ENCODE measurements around the gene SLC9A3. TPM values are rescaled to one million over a fixed set of nuclear protein-coding genes. Genes with fewer than 3 reads are reported as not detected.

The SLC9A3 gene
- total and polyA plus RNA-seq, 2 of the 13 experiments (the other 11 are each of a cell fraction or from before 2014, with no cell fraction given): 1.5 to 1.8 TPM

DNA sequence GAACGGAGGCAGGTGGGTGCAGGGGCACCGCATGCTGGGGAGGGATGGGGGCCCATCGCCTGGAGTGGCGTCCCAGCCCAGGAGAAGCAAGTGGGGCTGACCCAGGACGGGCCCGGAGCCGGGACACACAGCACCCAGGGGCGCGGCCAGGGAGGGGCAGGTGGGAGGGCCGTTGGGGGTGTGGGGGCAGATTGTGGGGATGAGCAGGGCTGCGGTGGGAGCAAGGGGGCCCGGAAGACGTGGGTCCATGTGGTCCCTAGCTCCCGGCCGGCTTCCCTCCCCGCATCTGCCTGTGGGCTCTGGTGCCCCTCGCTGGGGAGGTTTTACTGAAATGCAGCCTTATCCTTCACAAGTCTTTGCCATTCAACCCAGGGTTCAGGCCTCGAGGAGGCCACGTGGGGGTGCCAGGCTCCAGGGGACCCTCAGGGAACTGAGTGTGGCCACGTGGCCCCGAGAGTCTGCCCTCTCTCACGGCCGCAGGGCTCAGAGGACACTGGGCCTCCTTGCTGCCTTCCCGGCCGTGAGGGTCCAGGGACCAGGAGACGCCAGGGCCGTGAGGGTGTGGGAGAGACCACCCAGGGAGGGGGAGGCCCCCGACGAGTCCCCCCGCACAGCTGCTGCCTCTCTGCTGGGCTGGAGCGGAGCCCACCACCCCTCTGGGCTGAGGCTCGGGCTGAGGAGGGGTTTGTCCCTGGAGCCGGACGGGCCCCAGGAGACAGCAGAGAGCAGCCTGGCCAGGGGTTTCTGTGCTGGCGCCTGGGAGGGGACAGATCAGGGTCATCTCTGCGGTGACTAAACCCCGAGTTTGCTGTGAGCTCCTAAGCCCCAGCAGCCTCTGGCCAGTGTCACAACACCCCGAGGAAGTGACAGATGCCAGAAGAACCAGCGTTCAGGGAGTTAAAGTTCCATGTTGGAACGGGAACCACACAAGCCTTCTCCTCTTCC, 35.2 kb downstream of the SLC9A3 start (continued):
- TF ChIP-seq, protein P1, sequence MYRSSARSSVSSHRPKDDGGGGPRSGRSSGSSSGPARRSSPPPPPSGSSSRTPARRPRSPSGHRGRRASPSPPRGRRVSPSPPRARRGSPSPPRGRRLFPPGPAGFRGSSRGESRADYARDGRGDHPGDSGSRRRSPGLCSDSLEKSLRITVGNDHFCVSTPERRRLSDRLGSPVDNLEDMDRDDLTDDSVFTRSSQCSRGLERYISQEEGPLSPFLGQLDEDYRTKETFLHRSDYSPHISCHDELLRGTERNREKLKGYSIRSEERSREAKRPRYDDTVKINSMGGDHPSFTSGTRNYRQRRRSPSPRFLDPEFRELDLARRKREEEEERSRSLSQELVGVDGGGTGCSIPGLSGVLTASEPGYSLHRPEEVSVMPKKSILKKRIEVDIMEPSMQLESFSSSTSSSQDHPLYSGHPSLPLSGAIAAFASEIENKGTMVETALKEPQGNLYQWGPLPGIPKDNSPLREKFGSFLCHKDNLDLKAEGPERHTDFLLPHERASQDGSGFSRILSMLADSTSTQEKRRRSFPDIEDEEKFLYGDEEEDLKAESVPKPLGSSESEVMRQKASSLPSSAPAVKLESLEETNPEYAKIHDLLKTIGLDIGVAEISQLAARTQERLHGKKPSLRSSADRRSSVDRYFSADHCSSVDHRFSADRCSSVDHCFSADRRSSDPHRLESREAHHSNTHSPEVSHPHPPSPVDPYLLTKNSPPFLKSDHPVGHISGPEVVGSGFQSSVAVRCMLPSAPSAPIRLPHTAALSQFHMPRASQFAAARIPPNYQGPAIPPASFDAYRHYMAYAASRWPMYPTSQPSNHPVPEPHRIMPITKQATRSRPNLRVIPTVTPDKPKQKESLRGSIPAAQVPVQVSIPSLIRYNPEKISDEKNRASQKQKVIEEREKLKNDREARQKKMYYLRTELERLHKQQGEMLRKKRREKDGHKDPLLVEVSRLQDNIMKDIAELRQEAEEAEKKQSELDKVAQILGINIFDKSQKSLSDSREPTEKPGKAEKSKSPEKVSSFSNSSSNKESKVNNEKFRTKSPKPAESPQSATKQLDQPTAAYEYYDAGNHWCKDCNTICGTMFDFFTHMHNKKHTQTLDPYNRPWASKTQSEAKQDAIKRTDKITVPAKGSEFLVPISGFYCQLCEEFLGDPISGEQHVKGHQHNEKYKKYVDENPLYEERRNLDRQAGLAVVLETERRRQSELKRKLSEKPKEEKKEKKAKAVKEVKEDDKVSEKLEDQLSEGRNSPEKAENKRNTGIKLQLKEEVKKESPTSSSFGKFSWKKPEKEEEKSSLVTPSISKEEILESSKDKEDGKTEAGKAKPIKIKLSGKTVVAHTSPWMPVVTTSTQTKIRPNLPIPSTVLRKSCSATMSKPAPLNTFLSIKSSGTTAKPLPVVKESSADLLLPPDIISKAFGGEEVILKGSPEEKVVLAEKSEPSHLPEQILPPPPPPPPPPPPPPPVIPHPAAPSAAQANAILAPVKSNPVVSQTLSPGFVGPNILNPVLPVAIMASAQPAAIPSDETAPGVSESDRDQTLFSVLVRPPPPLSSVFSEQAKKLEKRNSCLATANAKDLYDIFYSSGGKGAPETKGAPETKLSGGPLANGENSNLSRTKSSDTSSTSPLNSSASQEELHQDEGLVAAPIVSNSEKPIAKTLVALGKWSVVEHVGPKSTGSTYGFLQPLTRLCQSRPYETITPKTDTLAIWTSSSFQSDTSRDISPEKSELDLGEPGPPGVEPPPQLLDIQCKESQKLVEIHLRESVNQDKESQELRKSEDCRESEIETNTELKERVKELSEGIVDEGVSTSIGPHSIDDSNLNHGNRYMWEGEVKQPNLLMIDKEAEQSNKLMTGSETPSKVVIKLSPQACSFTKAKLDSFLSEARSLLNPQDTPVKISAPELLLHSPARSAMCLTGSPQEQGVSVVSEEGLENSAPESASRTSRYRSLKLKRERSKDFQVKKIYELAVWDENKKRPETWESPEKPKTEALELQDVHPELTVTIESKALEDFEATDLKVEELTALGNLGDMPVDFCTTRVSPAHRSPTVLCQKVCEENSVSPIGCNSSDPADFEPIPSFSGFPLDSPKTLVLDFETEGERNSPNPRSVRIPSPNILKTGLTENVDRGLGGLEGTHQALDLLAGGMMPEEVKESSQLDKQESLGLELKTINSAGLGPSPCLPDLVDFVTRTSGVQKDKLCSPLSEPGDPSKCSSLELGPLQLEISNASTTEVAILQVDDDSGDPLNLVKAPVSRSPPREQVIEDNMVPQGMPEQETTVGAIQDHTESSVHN (CRISPR knock-in tag; IDR thresholded peaks at IDR 0.05): no peak
- no peak for TF ChIP-seq AGO2 (optimal IDR thresholded peaks at IDR 0.05; ENCODE audit: low read depth, low read length)
- TF ChIP-seq ZNF335 (CRISPR knock-in tag; IDR thresholded peaks at IDR 0.05): no peak
- TF ChIP-seq, protein P2, sequence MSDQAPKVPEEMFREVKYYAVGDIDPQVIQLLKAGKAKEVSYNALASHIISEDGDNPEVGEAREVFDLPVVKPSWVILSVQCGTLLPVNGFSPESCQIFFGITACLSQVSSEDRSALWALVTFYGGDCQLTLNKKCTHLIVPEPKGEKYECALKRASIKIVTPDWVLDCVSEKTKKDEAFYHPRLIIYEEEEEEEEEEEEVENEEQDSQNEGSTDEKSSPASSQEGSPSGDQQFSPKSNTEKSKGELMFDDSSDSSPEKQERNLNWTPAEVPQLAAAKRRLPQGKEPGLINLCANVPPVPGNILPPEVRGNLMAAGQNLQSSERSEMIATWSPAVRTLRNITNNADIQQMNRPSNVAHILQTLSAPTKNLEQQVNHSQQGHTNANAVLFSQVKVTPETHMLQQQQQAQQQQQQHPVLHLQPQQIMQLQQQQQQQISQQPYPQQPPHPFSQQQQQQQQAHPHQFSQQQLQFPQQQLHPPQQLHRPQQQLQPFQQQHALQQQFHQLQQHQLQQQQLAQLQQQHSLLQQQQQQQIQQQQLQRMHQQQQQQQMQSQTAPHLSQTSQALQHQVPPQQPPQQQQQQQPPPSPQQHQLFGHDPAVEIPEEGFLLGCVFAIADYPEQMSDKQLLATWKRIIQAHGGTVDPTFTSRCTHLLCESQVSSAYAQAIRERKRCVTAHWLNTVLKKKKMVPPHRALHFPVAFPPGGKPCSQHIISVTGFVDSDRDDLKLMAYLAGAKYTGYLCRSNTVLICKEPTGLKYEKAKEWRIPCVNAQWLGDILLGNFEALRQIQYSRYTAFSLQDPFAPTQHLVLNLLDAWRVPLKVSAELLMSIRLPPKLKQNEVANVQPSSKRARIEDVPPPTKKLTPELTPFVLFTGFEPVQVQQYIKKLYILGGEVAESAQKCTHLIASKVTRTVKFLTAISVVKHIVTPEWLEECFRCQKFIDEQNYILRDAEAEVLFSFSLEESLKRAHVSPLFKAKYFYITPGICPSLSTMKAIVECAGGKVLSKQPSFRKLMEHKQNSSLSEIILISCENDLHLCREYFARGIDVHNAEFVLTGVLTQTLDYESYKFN (CRISPR knock-in tag; conservative IDR thresholded peaks at IDR 0.05): no peak
- TF ChIP-seq SP4 (CRISPR knock-in tag; IDR thresholded peaks at IDR 0.05): no peak
- TF ChIP-seq ZNF484 (CRISPR knock-in tag; IDR thresholded peaks at IDR 0.05; ENCODE audit: borderline replicate concordance, low read depth): no peak
- no peak for TF ChIP-seq GMEB1 (CRISPR knock-in tag; IDR thresholded peaks at IDR 0.05; ENCODE audit: borderline replicate concordance)
- no peak for TF ChIP-seq BRD4 (CRISPR knock-in tag; IDR thresholded peaks at IDR 0.05)
- TF ChIP-seq ZNF354B (CRISPR knock-in tag; IDR thresholded peaks at IDR 0.05): no peak
- 0 out of 2 replicates have a peak, but pooled peaks have one; percentile 9 for TF ChIP-seq ZFX (CRISPR knock-in tag; IDR thresholded peaks at IDR 0.05; ENCODE audit: low read depth)
- TF ChIP-seq POLR2AphosphoS2 (IDR thresholded peaks at IDR 0.05; ENCODE audit: low read depth, low read length): no peak
- no peak for TF ChIP-seq ZNF772 (CRISPR knock-in tag; IDR thresholded peaks at IDR 0.05)
- no peak for TF ChIP-seq MED13 (CRISPR knock-in tag; IDR thresholded peaks at IDR 0.05)
- TF ChIP-seq NFIB (CRISPR knock-in tag; IDR thresholded peaks at IDR 0.05; ENCODE audit: borderline replicate concordance): no peak

Data from HepG2 (cell line).